ENCODE results near the gene NUDT21.

- no peak for TF ChIP-seq CTCF (IDR thresholded peaks at IDR 0.05)
- TF ChIP-seq, protein P1, sequence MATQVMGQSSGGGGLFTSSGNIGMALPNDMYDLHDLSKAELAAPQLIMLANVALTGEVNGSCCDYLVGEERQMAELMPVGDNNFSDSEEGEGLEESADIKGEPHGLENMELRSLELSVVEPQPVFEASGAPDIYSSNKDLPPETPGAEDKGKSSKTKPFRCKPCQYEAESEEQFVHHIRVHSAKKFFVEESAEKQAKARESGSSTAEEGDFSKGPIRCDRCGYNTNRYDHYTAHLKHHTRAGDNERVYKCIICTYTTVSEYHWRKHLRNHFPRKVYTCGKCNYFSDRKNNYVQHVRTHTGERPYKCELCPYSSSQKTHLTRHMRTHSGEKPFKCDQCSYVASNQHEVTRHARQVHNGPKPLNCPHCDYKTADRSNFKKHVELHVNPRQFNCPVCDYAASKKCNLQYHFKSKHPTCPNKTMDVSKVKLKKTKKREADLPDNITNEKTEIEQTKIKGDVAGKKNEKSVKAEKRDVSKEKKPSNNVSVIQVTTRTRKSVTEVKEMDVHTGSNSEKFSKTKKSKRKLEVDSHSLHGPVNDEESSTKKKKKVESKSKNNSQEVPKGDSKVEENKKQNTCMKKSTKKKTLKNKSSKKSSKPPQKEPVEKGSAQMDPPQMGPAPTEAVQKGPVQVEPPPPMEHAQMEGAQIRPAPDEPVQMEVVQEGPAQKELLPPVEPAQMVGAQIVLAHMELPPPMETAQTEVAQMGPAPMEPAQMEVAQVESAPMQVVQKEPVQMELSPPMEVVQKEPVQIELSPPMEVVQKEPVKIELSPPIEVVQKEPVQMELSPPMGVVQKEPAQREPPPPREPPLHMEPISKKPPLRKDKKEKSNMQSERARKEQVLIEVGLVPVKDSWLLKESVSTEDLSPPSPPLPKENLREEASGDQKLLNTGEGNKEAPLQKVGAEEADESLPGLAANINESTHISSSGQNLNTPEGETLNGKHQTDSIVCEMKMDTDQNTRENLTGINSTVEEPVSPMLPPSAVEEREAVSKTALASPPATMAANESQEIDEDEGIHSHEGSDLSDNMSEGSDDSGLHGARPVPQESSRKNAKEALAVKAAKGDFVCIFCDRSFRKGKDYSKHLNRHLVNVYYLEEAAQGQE (IDR thresholded peaks at IDR 0.05; ENCODE audit: insufficient read depth in 1 of 2, low read depth in 2 of 2, low read length in 1 of 2), result no peak
Measured at GRCh38 chr16:56468800-56469199, 17.7 kb upstream of the NUDT21 start.
